HuH-7.5 (cell line): ENCODE measurements around the gene PAF1.
"Not testable (repeated sequence)": the region's sequence is repeated elsewhere in the genome, so short reads cannot be mapped to it uniquely, and the experiment has no call there.

ENCODE experiments used
- DNase-seq: peaks from one replicate; pipeline ENCODE4 v3.0.0; 2011; ENCODE audit warnings: low spot score

PAF1 gene

GRCh38 chr19:39381910-39382611 is 8.8 kb downstream of the PAF1 start:
- DNase-seq, result no peak

- DNase-seq, result no peak
Observed at GRCh38 chr19:39380521-39381502, 10.1 kb downstream of the PAF1 start.

GRCh38 chr19:39379865-39380396 is 11.0 kb downstream of the PAF1 start:
- DNase-seq, result no peak

GRCh38 chr19:39379366-39379765 is 11.5 kb downstream of the PAF1 start:
- DNase-seq, result not testable (repeated sequence)

- DNase-seq, result no peak
Observed at GRCh38 chr19:39377373-39378362, 13.2 kb downstream of the PAF1 start.

GRCh38 chr19:39375929-39376328 is 15.0 kb downstream of the PAF1 start:
- DNase-seq, result no peak

- no peak for DNase-seq
Observed at GRCh38 chr19:39372941-39373340, 18.0 kb downstream of the PAF1 start.

- DNase-seq, result no peak
Observed at GRCh38 chr19:39372047-39372802, 18.7 kb downstream of the PAF1 start.

- no peak for DNase-seq
Observed at GRCh38 chr19:39370735-39371134, 20.2 kb downstream of the PAF1 start.

- DNase-seq, result no peak
Observed at GRCh38 chr19:39369200-39369599, 21.7 kb downstream of the PAF1 start.

- no peak for DNase-seq
Observed at GRCh38 chr19:39365531-39365930, 25.4 kb downstream of the PAF1 start.

GRCh38 chr19:39363901-39364457 is 26.9 kb downstream of the PAF1 start:
- no peak for DNase-seq

- DNase-seq, result no peak
Observed at GRCh38 chr19:39362682-39363657, 27.9 kb downstream of the PAF1 start.

GRCh38 chr19:39360599-39360998 is 30.3 kb downstream of the PAF1 start:
- DNase-seq, result no peak

GRCh38 chr19:39359026-39359425 is 31.9 kb downstream of the PAF1 start:
- DNase-seq, result no peak

GRCh38 chr19:39356647-39357046 is 34.3 kb downstream of the PAF1 start:
- DNase-seq, result no peak

- DNase-seq, result no peak
Observed at GRCh38 chr19:39356073-39356472, 34.8 kb downstream of the PAF1 start.

- no peak for DNase-seq
Observed at GRCh38 chr19:39355253-39355652, 35.7 kb downstream of the PAF1 start.
